ENCODE data around the gene PRKAG3. TPM values are rescaled to one million over a fixed set of nuclear protein-coding genes. Genes with fewer than 3 reads are reported as not detected.

PRKAG3 gene
- total RNA-seq, 1 donor from 2014 or later: 2.9 TPM

- DNase-seq (ENCODE audit: low spot score in 2 of 2, unreplicated experiment in 2 of 2): no peak
- peak overlapping the region; percentile 74 for H3K27ac Mint-ChIP-seq
- H3K27me3 Mint-ChIP-seq (ENCODE audit: low read depth): peaks cover 33% of the 10 kb centered on the region
- H3K4me3 Mint-ChIP-seq: no peak overlapping the region
- peaks cover 69% of the 10 kb centered on the region for H3K4me1 Mint-ChIP-seq
- peaks cover 6% of the 10 kb centered on the region for H3K36me3 Mint-ChIP-seq
- no peaks in the 10 kb centered on the region for H3K9me3 Mint-ChIP-seq
- TF ChIP-seq, protein P1, sequence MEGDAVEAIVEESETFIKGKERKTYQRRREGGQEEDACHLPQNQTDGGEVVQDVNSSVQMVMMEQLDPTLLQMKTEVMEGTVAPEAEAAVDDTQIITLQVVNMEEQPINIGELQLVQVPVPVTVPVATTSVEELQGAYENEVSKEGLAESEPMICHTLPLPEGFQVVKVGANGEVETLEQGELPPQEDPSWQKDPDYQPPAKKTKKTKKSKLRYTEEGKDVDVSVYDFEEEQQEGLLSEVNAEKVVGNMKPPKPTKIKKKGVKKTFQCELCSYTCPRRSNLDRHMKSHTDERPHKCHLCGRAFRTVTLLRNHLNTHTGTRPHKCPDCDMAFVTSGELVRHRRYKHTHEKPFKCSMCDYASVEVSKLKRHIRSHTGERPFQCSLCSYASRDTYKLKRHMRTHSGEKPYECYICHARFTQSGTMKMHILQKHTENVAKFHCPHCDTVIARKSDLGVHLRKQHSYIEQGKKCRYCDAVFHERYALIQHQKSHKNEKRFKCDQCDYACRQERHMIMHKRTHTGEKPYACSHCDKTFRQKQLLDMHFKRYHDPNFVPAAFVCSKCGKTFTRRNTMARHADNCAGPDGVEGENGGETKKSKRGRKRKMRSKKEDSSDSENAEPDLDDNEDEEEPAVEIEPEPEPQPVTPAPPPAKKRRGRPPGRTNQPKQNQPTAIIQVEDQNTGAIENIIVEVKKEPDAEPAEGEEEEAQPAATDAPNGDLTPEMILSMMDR (IDR thresholded peaks at IDR 0.05; ENCODE audit: unreplicated experiment): no peak
Measured at GRCh38 chr2:218867900-218868299, 36.3 kb upstream of the PRKAG3 start.

GRCh38 chr2:218865999-218866398 lies 34.4 kb upstream of the PRKAG3 start:
- Mint-ChIP-seq H3K36me3 (peaks cover 6% of the 10 kb centered on the region), H3K9me3 (no peaks in the 10 kb centered on the region), H3K4me1 (peaks cover 68% of the 10 kb centered on the region), H3K27ac (peak overlapping the region; percentile 51), H3K27me3 (ENCODE audit: low read depth) (peaks cover 31% of the 10 kb centered on the region), H3K4me3 (peak overlapping the region; percentile 34)
- DNase-seq (ENCODE audit: low spot score in 2 of 2, unreplicated experiment in 2 of 2): peak; percentile 13 to 38
- TF ChIP-seq, protein P1 (IDR thresholded peaks at IDR 0.05; ENCODE audit: unreplicated experiment): no peak

DNA sequence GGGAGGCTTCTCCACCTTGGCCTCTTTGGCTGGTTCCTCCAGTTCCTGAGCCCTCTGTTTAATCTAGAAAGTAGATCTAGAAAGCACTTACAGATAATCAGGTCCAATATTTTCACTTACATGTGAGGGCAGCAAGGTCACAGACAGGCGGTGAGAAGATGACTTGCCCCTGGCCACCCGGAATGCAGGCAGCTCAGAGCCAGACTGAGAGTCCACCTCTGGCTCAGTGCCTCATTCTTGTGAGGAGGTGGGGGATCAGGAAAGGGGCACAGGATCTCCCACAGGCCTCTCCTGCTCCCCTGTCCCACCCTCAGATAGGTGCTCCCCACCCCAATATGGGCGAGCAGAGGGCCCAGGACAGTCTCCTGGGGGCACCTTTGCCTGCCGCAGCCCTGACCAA lies 33.8 kb upstream of the PRKAG3 start:
- Mint-ChIP-seq H3K27ac (peak overlapping the region; percentile 85), H3K4me1 (peaks cover 68% of the 10 kb centered on the region), H3K27me3 (ENCODE audit: low read depth) (peaks cover 29% of the 10 kb centered on the region), H3K4me3 (peak overlapping the region; percentile 44), H3K9me3 (no peaks in the 10 kb centered on the region), H3K36me3 (peaks cover 6% of the 10 kb centered on the region)
- TF ChIP-seq, protein P1 (IDR thresholded peaks at IDR 0.05; ENCODE audit: unreplicated experiment): no peak
- DNase-seq (ENCODE audit: low spot score in 2 of 2, unreplicated experiment in 2 of 2): peak in 1 of 2 experiments; percentile 31

DNA sequence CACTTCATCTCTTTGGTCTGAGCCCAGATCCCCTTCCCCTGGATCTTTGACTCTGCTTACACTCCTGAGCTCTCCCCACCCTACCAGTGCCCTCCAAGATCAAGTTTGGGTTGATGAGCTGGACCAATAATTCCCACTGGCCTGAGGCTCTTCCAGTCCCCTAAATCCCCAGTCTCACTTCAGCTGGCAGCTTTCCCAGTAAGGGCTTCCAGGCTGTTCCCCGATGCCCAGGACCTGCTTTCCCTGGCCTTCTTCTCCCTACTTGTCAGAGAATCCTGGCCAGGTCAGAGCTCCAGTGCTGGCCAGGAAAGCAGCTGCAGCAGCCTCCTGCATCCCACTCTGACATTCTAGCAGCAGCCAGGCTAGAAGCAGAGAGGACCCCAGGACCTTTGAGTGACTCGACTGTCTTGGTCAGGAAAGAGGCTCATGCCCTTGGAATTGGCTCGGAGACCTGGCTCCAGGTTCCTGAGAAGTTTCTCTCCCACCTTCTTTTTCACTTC lies 31.5 kb upstream of the PRKAG3 start:
- peak overlapping the region; percentile 86 for H3K27ac Mint-ChIP-seq
- DNase-seq (ENCODE audit: low spot score in 2 of 2, unreplicated experiment in 2 of 2): peak in 1 of 2 experiments; percentile 28

DNA sequence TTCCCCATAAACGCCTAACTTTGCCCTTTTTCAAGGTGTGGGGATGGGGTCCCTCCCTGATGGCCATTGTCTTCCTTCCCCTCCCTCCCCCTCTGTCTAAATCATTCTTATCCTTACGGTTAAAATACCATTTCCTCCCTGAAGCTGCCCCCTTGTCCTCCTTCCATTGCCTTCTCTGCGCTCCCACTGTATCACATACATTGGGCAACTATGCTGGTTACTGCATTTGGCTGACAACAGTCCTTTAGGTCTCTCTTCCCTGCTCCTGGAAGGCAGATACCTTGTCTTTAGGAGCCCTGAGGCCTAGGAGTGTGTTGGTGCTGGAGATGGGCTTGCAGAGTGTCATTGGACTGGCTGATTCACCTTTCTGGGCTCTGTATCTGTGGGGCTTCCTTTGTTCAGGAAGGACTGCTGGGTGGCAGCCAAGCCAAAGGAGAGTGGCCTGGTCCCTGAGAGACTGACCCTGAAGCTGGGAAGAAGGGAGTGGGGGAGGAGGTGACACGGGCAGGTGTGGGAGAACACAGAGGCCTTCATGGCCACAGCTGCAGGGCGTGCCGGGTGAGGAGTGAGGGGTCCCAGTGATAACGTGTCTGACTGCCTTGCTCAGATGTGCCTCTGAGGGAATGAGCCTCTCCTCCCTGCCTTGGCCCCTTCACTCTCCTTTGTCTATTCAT lies 30.2 kb upstream of the PRKAG3 start:
- TF ChIP-seq, protein P1 (IDR thresholded peaks at IDR 0.05; ENCODE audit: unreplicated experiment): no peak
- Mint-ChIP-seq H3K9me3 (no peaks in the 10 kb centered on the region), H3K4me1 (peaks cover 77% of the 10 kb centered on the region), H3K27me3 (ENCODE audit: low read depth) (peaks cover 35% of the 10 kb centered on the region), H3K36me3 (peaks cover 6% of the 10 kb centered on the region), H3K4me3 (peak overlapping the region; percentile 89), H3K27ac (peak overlapping the region; percentile 93)
- DNase-seq (ENCODE audit: low spot score in 2 of 2, unreplicated experiment in 2 of 2): peak in 1 of 2 experiments; percentile 38

More for the DNA sequence above, 31.5 kb upstream of the PRKAG3 start:
- Mint-ChIP-seq H3K9me3 (no peaks in the 10 kb centered on the region), H3K4me3 (peak overlapping the region; percentile 28), H3K36me3 (peaks cover 6% of the 10 kb centered on the region), H3K27me3 (ENCODE audit: low read depth) (peaks cover 35% of the 10 kb centered on the region), H3K4me1 (peaks cover 76% of the 10 kb centered on the region)
- TF ChIP-seq, protein P1 (IDR thresholded peaks at IDR 0.05; ENCODE audit: unreplicated experiment): no peak
